ENCODE results near the gene ILDR2.

Gene ILDR2

DNA sequence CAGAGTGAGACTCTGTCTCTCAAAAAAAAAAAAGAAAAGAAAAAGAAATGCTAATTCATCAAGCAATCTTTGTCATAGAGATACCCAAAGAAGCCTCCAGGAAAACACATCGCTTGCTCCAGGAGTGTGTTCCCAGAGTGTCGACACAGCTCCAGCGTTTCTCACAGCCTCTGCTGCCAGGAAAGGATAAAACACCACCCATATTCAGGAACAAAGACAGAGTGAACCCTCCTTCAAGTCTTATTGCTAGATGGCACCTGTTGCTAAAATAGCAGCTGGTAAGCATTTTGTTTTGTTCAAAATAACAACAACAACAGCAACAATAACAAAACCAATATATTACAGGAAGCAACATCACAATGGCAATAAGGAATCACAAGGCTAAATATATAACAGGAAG, 3.1 kb downstream of the ILDR2 start:
- Histone ChIP-seq H3K27me3 (ENCODE audit: control insufficient read depth, insufficient read depth, low read length) (peaks cover 3% of the 10 kb centered on the region), H2AFZ (no peak overlapping the region), H3K9ac (no peak overlapping the region), H3K4me1 (peaks cover 4% of the 10 kb centered on the region), H3K79me2 (no peaks in the 10 kb centered on the region), H3K4me3 (ENCODE audit: low read depth, low read length) (no peak overlapping the region), H3K4me2 (ENCODE audit: low read length) (no peak overlapping the region), H3K36me3 (ENCODE audit: control insufficient read depth, insufficient read depth, low read length) (no peaks in the 10 kb centered on the region), H3K9me3 (ENCODE audit: control insufficient read depth, low read length) (no peaks in the 10 kb centered on the region), H3K27ac (no peak overlapping the region)
- TF ChIP-seq, protein P1, sequence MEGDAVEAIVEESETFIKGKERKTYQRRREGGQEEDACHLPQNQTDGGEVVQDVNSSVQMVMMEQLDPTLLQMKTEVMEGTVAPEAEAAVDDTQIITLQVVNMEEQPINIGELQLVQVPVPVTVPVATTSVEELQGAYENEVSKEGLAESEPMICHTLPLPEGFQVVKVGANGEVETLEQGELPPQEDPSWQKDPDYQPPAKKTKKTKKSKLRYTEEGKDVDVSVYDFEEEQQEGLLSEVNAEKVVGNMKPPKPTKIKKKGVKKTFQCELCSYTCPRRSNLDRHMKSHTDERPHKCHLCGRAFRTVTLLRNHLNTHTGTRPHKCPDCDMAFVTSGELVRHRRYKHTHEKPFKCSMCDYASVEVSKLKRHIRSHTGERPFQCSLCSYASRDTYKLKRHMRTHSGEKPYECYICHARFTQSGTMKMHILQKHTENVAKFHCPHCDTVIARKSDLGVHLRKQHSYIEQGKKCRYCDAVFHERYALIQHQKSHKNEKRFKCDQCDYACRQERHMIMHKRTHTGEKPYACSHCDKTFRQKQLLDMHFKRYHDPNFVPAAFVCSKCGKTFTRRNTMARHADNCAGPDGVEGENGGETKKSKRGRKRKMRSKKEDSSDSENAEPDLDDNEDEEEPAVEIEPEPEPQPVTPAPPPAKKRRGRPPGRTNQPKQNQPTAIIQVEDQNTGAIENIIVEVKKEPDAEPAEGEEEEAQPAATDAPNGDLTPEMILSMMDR (IDR thresholded peaks at IDR 0.05): no peak

DNA sequence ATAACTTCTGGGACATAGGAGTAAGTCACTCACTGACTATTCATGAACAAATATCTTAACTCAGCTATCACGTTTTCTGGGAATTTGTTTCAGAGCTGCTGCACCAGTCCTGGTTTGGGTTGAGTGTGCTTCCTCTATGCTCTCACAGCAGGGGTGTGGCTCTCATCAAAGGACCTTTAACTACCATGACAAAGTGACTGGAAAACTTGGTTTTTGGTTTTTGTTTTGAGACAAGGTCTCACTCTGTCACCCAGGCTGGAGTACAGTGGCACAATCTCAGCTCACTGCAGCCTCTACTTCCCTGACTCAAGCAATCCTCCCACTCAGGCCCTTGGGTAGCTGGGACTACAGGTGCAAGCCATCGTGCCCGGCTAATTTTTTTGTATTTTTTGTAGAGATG, 4.1 kb downstream of the ILDR2 start:
- H3K4me3 ChIP-seq (ENCODE audit: low read depth, low read length): no peak overlapping the region
- peaks cover 4% of the 10 kb centered on the region for H3K4me1 ChIP-seq
- H3K9me3 ChIP-seq (ENCODE audit: control insufficient read depth, low read length): no peaks in the 10 kb centered on the region
- H3K36me3 ChIP-seq (ENCODE audit: control insufficient read depth, insufficient read depth, low read length): no peaks in the 10 kb centered on the region
- H3K9ac ChIP-seq: no peak overlapping the region
- H3K79me2 ChIP-seq: no peaks in the 10 kb centered on the region
- H2AFZ ChIP-seq: no peak overlapping the region
- H3K4me2 ChIP-seq (ENCODE audit: low read length): no peak overlapping the region
- peaks cover 3% of the 10 kb centered on the region for H3K27me3 ChIP-seq (ENCODE audit: control insufficient read depth, insufficient read depth, low read length)
- H3K27ac ChIP-seq: no peak overlapping the region
- TF ChIP-seq, protein P1 (IDR thresholded peaks at IDR 0.05): no peak

DNA sequence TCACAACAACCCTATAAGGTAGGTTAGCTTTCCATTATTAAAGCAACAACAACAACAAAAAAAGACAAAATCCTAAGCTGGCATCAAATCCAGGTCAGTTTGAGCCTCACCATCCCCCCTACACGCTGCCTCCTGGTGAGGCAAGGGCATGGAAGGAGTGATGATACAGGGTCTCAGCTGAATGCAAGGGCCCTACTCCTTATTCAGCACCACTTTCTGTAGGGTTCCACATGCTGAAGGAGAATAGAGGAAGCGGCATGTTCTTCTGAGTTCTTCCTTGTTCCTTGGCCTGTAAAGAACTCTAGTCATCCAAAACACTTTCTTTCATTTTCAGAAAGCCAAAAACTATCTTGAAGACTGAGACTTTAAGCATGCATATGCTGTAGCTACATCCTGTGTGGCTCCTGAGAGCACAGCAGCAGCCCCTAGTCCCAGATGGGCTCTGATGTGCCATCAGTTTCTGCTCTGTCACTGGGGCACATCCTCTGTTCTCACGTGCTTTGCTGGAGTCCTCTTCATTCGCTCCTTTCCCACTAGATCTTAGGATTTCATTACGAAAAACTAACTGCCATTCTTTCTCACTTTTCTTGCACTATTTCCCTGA, 6.2 kb downstream of the ILDR2 start:
- TF ChIP-seq, protein P1 (IDR thresholded peaks at IDR 0.05): no peak
- Histone ChIP-seq H3K27me3 (ENCODE audit: control insufficient read depth, insufficient read depth, low read length) (peaks cover 2% of the 10 kb centered on the region), H3K4me1 (no peaks in the 10 kb centered on the region), H3K9ac (no peak overlapping the region), H3K4me2 (ENCODE audit: low read length) (no peak overlapping the region), H3K36me3 (ENCODE audit: control insufficient read depth, insufficient read depth, low read length) (no peaks in the 10 kb centered on the region), H3K79me2 (no peaks in the 10 kb centered on the region), H3K4me3 (ENCODE audit: low read depth, low read length) (no peak overlapping the region), H2AFZ (no peak overlapping the region), H3K9me3 (ENCODE audit: control insufficient read depth, low read length) (no peaks in the 10 kb centered on the region), H3K27ac (no peak overlapping the region)

DNA sequence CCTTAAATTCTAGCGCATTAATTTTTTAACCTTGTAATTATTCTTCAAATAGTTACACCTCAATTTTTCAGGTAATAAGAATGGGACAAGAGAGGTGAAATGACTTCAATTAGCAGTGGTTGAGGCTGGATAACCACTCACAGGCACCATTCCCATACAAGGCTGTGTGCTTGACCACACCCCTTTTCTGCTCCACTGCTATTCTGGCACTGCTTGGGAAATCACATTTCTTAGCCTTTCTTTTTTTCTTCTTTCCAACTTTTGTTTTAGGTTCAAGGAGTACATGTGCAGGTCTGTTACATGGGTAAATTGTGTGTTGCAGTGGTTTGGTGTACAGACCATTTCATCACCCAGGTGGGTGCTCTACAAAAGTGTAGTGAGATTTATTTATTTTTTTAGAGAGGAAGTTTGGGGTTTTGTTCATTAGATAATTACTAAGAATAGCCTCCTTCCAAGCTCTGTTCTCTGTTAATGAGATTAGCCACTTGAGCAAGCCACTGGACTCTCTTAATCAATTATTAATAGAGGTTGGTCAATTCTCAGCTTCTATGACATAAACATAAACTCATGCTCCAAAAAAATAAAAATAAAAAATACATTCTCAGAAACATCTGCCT, 14.4 kb downstream of the ILDR2 start:
- no peak overlapping the region for H3K4me2 ChIP-seq (ENCODE audit: low read length)
- TF ChIP-seq, protein P1 (IDR thresholded peaks at IDR 0.05): no peak
- H3K36me3 ChIP-seq (ENCODE audit: control insufficient read depth, insufficient read depth, low read length): no peaks in the 10 kb centered on the region

DNA sequence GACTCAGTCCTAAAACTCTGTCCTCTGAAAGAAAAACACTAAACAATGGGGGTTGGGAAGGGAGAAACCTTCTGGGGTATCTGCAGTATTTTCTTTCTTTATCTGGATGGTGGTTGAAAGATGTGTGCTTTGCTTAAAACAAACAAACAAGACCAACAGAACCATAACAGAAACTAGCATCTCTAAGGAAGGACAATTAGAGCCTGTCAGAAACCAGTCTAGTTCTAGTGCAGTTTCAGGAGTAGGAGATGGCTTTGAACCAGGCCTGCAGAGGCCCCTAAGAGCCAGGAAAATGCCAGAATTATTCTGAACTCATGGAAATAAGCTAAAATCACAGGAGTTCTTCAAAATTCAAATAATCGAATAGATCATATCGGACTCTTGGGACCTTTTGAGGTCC, 18.5 kb downstream of the ILDR2 start:
- Histone ChIP-seq H3K9ac (no peak overlapping the region), H3K4me3 (ENCODE audit: low read depth, low read length) (no peak overlapping the region), H3K4me2 (ENCODE audit: low read length) (no peak overlapping the region), H2AFZ (no peak overlapping the region), H3K36me3 (ENCODE audit: control insufficient read depth, insufficient read depth, low read length) (no peaks in the 10 kb centered on the region), H3K9me3 (ENCODE audit: control insufficient read depth, low read length) (no peaks in the 10 kb centered on the region), H3K27me3 (ENCODE audit: control insufficient read depth, insufficient read depth, low read length) (no peaks in the 10 kb centered on the region), H3K27ac (no peak overlapping the region), H3K79me2 (no peaks in the 10 kb centered on the region), H3K4me1 (no peaks in the 10 kb centered on the region)
- TF ChIP-seq, protein P1 (IDR thresholded peaks at IDR 0.05): no peak

More for the DNA sequence above, 14.4 kb downstream of the ILDR2 start:
- Histone ChIP-seq H2AFZ (no peak overlapping the region), H3K27me3 (ENCODE audit: control insufficient read depth, insufficient read depth, low read length) (no peaks in the 10 kb centered on the region), H3K9ac (no peak overlapping the region), H3K4me3 (ENCODE audit: low read depth, low read length) (no peak overlapping the region), H3K9me3 (ENCODE audit: control insufficient read depth, low read length) (no peaks in the 10 kb centered on the region), H3K27ac (no peak overlapping the region), H3K79me2 (no peaks in the 10 kb centered on the region), H3K4me1 (no peaks in the 10 kb centered on the region)
